RWPE1 (cell line): ENCODE data around the gene PSMD11.

Source experiments
- CTCF ChIA-PET: fragments of 350-600 bp; sonication (Branson Sonifier 250); formaldehyde crosslinking; extraction: SDS; loops from one replicate; lab custom pipeline; 2021; lab: Yijun Ruan, JAX
- POLR2A ChIA-PET: fragments of 400-600 bp; formaldehyde crosslinking; extraction: SDS; loops from one replicate; lab custom pipeline; 2020; ENCODE audit warnings: antibody characterized with exemption; ENCODE audit not compliant: low non-redundant PET; lab: Yijun Ruan, JAX
- DNase-seq: peaks from one replicate; pipeline ENCODE4 v3.0.0; 2012; ENCODE audit warnings: low spot score
- H3K27ac ChIP-seq: fragments of 450-650 bp; 2 replicates; pipeline ENCODE4 v1.5.1; 2017
- CTCF ChIP-seq: fragments of 450-650 bp; conservative IDR thresholded peaks from 2 replicates; pipeline ENCODE4 v1.5.1; 2017; ENCODE audit warnings: low read depth, mild to moderate bottlenecking

PSMD11 gene

GRCh38 chr17:32517982-32518381, 73.7 kb downstream of the PSMD11 start:
- H3K27ac ChIP-seq: no peak overlapping the region
- POLR2A ChIA-PET: no interaction called here
- CTCF ChIA-PET: no interaction called here

GRCh38 chr17:32518646-32519227, 74.4 kb downstream of the PSMD11 start:
- ChIA-PET CTCF (no interaction called here), POLR2A (no interaction called here)
- TF ChIP-seq CTCF: no peak
- no peak for DNase-seq
- peak overlapping the region; percentile 57 for H3K27ac ChIP-seq

More at GRCh38 chr17:32517982-32518381, 73.7 kb downstream of the PSMD11 start:
- TF ChIP-seq CTCF: no peak
- no peak for DNase-seq

- ChIA-PET POLR2A (no interaction called here), CTCF (interaction anchor here (0.7 kb wide), 1 partner anchor 267 kb away, joined by 4 read pairs; no protein-coding TSS in a partner anchor)
- DNase-seq: peak; percentile 64
- peak overlapping the region; percentile 57 for H3K27ac ChIP-seq
- TF ChIP-seq CTCF: no peak
Measured at GRCh38 chr17:32519228-32520103, 75.2 kb downstream of the PSMD11 start.

GRCh38 chr17:32520104-32520701, 75.9 kb downstream of the PSMD11 start:
- ChIA-PET POLR2A (no interaction called here), CTCF (no interaction called here)
- no peak for DNase-seq
- no peak for TF ChIP-seq CTCF
- peak overlapping the region; percentile 32 for H3K27ac ChIP-seq

GRCh38 chr17:32520737-32521404, 76.6 kb downstream of the PSMD11 start:
- TF ChIP-seq CTCF: no peak
- H3K27ac ChIP-seq: no peak overlapping the region
- DNase-seq: no peak
- ChIA-PET CTCF (no interaction called here), POLR2A (no interaction called here)
